IMR-90 (cell line): ENCODE data around the gene KLHL28. TPM values are rescaled to one million over a fixed set of nuclear protein-coding genes. Genes with fewer than 3 reads are reported as not detected.
A peak's percentile ranks its signal among the peaks of the same experiment; 100 is the strongest.

Experiments
- ATAC-seq: fragments of 200-7000 bp; cut with Tn5 transposase; 2 replicates; pipeline ENCODE4 v1.9.1; 2020; ENCODE audit warnings: low read depth, mild to moderate bottlenecking, moderate library complexity
- Bru-seq: library from RNA; stranded (reverse); fragments of 400-500 nt; gene quantifications from one replicate; lab custom pipeline; 2021; lab: Mats Ljungman, UMichigan
- BruChase-seq, 2 experiments: library from RNA; stranded (reverse); fragments of 400-500 nt; gene quantifications; one replicate each; lab custom pipeline; 2021; lab: Mats Ljungman, UMichigan
- BruUV-seq: library from RNA; stranded (reverse); fragments of 400-500 nt; replicated peaks from 2 replicates; lab custom pipeline; 2021; lab: Mats Ljungman, UMichigan
- CTCF ChIA-PET: fragments of 300-600 bp; formaldehyde crosslinking; extraction: SDS; loops from one replicate; lab custom pipeline; 2021; ENCODE audit warnings: antibody characterized with exemption; lab: Yijun Ruan, JAX
- POLR2A ChIA-PET: fragments of 300-600 bp; sonication (Branson Sonifier 250); formaldehyde crosslinking; loops from one replicate; lab custom pipeline; 2022; ENCODE audit warnings: antibody characterized with exemption; ENCODE audit not compliant: unreplicated experiment; lab: Charles Lee
- DNase-seq: peaks from one replicate; pipeline ENCODE4 v3.0.0; 2013
- H2AFZ ChIP-seq: replicated peaks from 2 replicates; pipeline ENCODE3; 2013; ENCODE audit warnings: low read length, mild to moderate bottlenecking; ENCODE audit not compliant: poor library complexity
- H2AK5ac ChIP-seq: 2 replicates; pipeline ENCODE4 v1.6.1; 2013; ENCODE audit warnings: low read depth, low read length, inconsistent platforms
- H2AK9ac ChIP-seq: replicated peaks from 2 replicates; pipeline ENCODE3; 2013; ENCODE audit warnings: mild to moderate bottlenecking, low read depth, low read length, moderate library complexity; ENCODE audit not compliant: poor library complexity
- H2BK120ac ChIP-seq: 2 replicates; pipeline ENCODE4 v1.6.1; 2013; ENCODE audit warnings: low read depth, low read length, inconsistent platforms
- H2BK15ac ChIP-seq: 3 replicates; pipeline ENCODE4 v1.6.1; 2013; ENCODE audit warnings: low read depth, low read length, inconsistent platforms
- H2BK20ac ChIP-seq: 2 replicates; pipeline ENCODE4 v1.6.1; 2013; ENCODE audit warnings: low read depth, mild to moderate bottlenecking, inconsistent platforms, low read length, moderate library complexity
- H2BK5ac ChIP-seq: 2 replicates; pipeline ENCODE4 v1.6.1; 2013; ENCODE audit warnings: mild to moderate bottlenecking, low read depth, low read length, inconsistent platforms; ENCODE audit not compliant: poor library complexity, severe bottlenecking
- H3K14ac ChIP-seq: replicated peaks from 2 replicates; pipeline ENCODE4 v1.6.1; 2013; ENCODE audit warnings: low read depth, low read length, inconsistent platforms
- H3K18ac ChIP-seq: 2 replicates; pipeline ENCODE4 v1.6.1; 2013; ENCODE audit warnings: low read depth, low read length, control low read depth
- H3K23ac ChIP-seq: 2 replicates; pipeline ENCODE4 v1.6.1; 2013; ENCODE audit warnings: low read depth, low read length, inconsistent platforms
- H3K27ac ChIP-seq: 2 replicates; pipeline ENCODE4 v1.5.1; 2013; ENCODE audit warnings: mild to moderate bottlenecking, control low read depth, low read length; ENCODE audit not compliant: insufficient read depth
- H3K27me3 ChIP-seq: 2 replicates; pipeline ENCODE4 v1.6.1; 2013; ENCODE audit warnings: low read length; ENCODE audit not compliant: control insufficient read depth, insufficient read depth
- H3K36me3 ChIP-seq: 2 replicates; pipeline ENCODE4 v1.6.1; 2013; ENCODE audit warnings: low read length, mixed read lengths; ENCODE audit not compliant: control insufficient read depth, insufficient read depth
- H3K4ac ChIP-seq: 2 replicates; pipeline ENCODE4 v1.6.1; 2013; ENCODE audit warnings: low read depth, low read length, inconsistent platforms
- H3K4me1 ChIP-seq: 2 replicates; pipeline ENCODE4 v1.6.1; 2013; ENCODE audit warnings: low read length, mixed read lengths; ENCODE audit not compliant: control insufficient read depth, insufficient read depth
- H3K4me2 ChIP-seq: 2 replicates; pipeline ENCODE4 v1.6.1; 2013; ENCODE audit warnings: low read depth, mild to moderate bottlenecking, control low read depth, low read length, moderate library complexity
- H3K4me3 ChIP-seq: 2 replicates; pipeline ENCODE4 v1.5.1; 2013; ENCODE audit warnings: low read depth, mild to moderate bottlenecking, control low read depth, low read length, moderate library complexity; ENCODE audit not compliant: insufficient read depth
- H3K56ac ChIP-seq: 2 replicates; pipeline ENCODE4 v1.6.1; 2013; ENCODE audit warnings: low read length, inconsistent platforms; ENCODE audit not compliant: insufficient read depth; ENCODE audit errors: extremely low read depth
- H3K79me1 ChIP-seq, 2 experiments: 2 replicates each; pipeline ENCODE4 v1.6.1; 2013; ENCODE audit warnings: low read length in 2 of 2, inconsistent platforms in 1 of 2, low read depth in 1 of 2
- H3K9ac ChIP-seq: 2 replicates; pipeline ENCODE4 v1.6.1; 2013; ENCODE audit warnings: low read depth, low read length, control low read depth
- H3K9me1 ChIP-seq: 2 replicates; pipeline ENCODE4 v1.6.1; 2013; ENCODE audit warnings: low read length, inconsistent platforms; ENCODE audit not compliant: insufficient read depth
- H3K9me3 ChIP-seq: 2 replicates; pipeline ENCODE4 v1.6.1; 2013; ENCODE audit warnings: low read length; ENCODE audit not compliant: control insufficient read depth, insufficient read depth
- H4K20me1 ChIP-seq: 2 replicates; pipeline ENCODE4 v1.6.1; 2013; ENCODE audit warnings: low read length, inconsistent platforms; ENCODE audit not compliant: insufficient read depth
- H4K5ac ChIP-seq: 2 replicates; pipeline ENCODE4 v1.6.1; 2013; ENCODE audit warnings: mild to moderate bottlenecking, low read depth, low read length, control low read depth
- H4K8ac ChIP-seq, 2 experiments: 2 replicates each; pipeline ENCODE4 v1.6.1; 2013; ENCODE audit warnings: low read depth in 2 of 2, low read length in 2 of 2, control low read depth in 1 of 2, inconsistent platforms in 1 of 2
- H4K91ac ChIP-seq: 2 replicates; pipeline ENCODE4 v1.6.1; 2013; ENCODE audit warnings: low read depth, low read length, inconsistent platforms; ENCODE audit not compliant: insufficient read depth
- BHLHE40 ChIP-seq: fragments of 150-350 bp; IDR thresholded peaks from 2 replicates; pipeline ENCODE4 v1.6.1; 2016; ENCODE audit warnings: mild to moderate bottlenecking, low read depth, low read length
- CEBPB ChIP-seq: IDR thresholded peaks from 2 replicates; pipeline ENCODE4 v1.6.1; 2012; ENCODE audit warnings: low read depth, low read length, improper control_type of control experiment
- CHD1 ChIP-seq: IDR thresholded peaks from 2 replicates; pipeline ENCODE4 v1.6.1; 2012; ENCODE audit warnings: low read depth, low read length, improper control_type of control experiment
- FOS ChIP-seq: fragments of 150-350 bp; IDR thresholded peaks from 2 replicates; pipeline ENCODE4 v1.6.1; 2016; ENCODE audit warnings: low read depth, low read length
- MAFK ChIP-seq: IDR thresholded peaks from 2 replicates; pipeline ENCODE4 v1.6.1; 2012; ENCODE audit warnings: low read depth, low read length, improper control_type of control experiment
- MAZ ChIP-seq: IDR thresholded peaks from 2 replicates; pipeline ENCODE4 v1.6.1; 2012; ENCODE audit warnings: low read depth, mild to moderate bottlenecking, low read length, improper control_type of control experiment, moderate library complexity, borderline replicate concordance
- MXI1 ChIP-seq: IDR thresholded peaks from 2 replicates; pipeline ENCODE4 v1.6.1; 2012; ENCODE audit warnings: low read depth, mild to moderate bottlenecking, low read length, moderate library complexity, borderline replicate concordance
- POLR2A ChIP-seq: IDR thresholded peaks from 2 replicates; pipeline ENCODE4 v1.6.1; 2012; ENCODE audit warnings: mild to moderate bottlenecking, low read depth, low read length
- RAD21 ChIP-seq: IDR thresholded peaks from 2 replicates; pipeline ENCODE4 v1.6.1; 2012; ENCODE audit warnings: low read length, improper control_type of control experiment
- RCOR1 ChIP-seq: IDR thresholded peaks from 2 replicates; pipeline ENCODE4 v1.6.1; 2012; ENCODE audit warnings: mild to moderate bottlenecking, low read length, improper control_type of control experiment; ENCODE audit not compliant: insufficient replicate concordance
- SMC3 ChIP-seq: fragments of 150-350 bp; IDR thresholded peaks from 2 replicates; pipeline ENCODE4 v1.6.1; 2016; ENCODE audit warnings: low read depth, mild to moderate bottlenecking, antibody characterized with exemption, low read length, moderate library complexity
- WGBS, 2 experiments: methylation state at CpG; one replicate each; pipeline versions ENCODE4 v1.1.5 to v1.1.7; 2013; ENCODE audit warnings: missing lambda C conversion rate in 2 of 2; ENCODE audit not compliant: insufficient read length in 1 of 2; ENCODE audit errors: extremely low coverage in 2 of 2; 5-methylcytosine and 5-hydroxymethylcytosine counted together
- dilution Hi-C: fragments of 300-500 bp; cut with HindIII; formaldehyde crosslinking; loops from one replicate; pipeline ENCODE4 v1.14.3; 2018; ENCODE audit warnings: low sequenced_read_pairs; ENCODE audit not compliant: unreplicated experiment
- in situ Hi-C: fragments of 300-500 bp; cut with MboI; formaldehyde crosslinking; loops from 3 replicates; pipeline ENCODE4 v1.14.3; 2019; ENCODE audit warnings: low sequenced_read_pairs, inconsistent platforms, mixed read lengths
- intact Hi-C: fragments of 100-400 bp; cut with micrococcal nuclease; formaldehyde crosslinking; loops from 2 replicates; pipeline ENCODE4 v1.10.0; 2022
- long read RNA-seq: library from polyadenylated mRNA; unstranded; transcript quantifications from one replicate; pipeline ENCODE4 v2.0.0, GENCODE V29; 2021; ENCODE audit not compliant: unreplicated experiment
- polyA plus RNA-seq, 3 experiments: library from polyadenylated mRNA; depleted of rRNA; stranded (reverse); fragments of >200 nt; gene quantifications; 2 replicates each; pipeline ENCODE4 v1.2.3, GENCODE V29; 2012; ENCODE audit warnings: low replicate concordance in 1 of 3
- total RNA-seq: library from RNA; depleted of rRNA; stranded (reverse); fragments of >200 nt; gene quantifications from 2 replicates; pipeline ENCODE4 v1.2.3, GENCODE V29; 2012; rRNA removed
- TF ChIP-seq, protein P1 (sequence below): fragments of 150-350 bp; IDR thresholded peaks from 2 replicates; pipeline ENCODE4 v1.6.1; 2017; ENCODE audit warnings: mild to moderate bottlenecking, antibody characterized with exemption, low read length, low read depth

Gene KLHL28, protein sequence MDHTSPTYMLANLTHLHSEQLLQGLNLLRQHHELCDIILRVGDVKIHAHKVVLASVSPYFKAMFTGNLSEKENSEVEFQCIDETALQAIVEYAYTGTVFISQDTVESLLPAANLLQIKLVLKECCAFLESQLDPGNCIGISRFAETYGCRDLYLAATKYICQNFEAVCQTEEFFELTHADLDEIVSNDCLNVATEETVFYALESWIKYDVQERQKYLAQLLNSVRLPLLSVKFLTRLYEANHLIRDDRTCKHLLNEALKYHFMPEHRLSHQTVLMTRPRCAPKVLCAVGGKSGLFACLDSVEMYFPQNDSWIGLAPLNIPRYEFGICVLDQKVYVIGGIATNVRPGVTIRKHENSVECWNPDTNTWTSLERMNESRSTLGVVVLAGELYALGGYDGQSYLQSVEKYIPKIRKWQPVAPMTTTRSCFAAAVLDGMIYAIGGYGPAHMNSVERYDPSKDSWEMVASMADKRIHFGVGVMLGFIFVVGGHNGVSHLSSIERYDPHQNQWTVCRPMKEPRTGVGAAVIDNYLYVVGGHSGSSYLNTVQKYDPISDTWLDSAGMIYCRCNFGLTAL
- total RNA-seq, result 7.7 and 11.4 TPM in 2 replicates
- 2.5 and 2.9 TPM in 2 replicates for polyA plus RNA-seq (2012; rRNA removed)
- polyA plus RNA-seq (2012; cell fraction: cytosol; rRNA removed), result 0.67 and 1.2 TPM in 2 replicates
- 0.92 and 3.3 TPM in 2 replicates for polyA plus RNA-seq (2012; cell fraction: nucleus; rRNA removed; ENCODE audit: low replicate concordance)
- percentile 72 among the genes with signal in this experiment for Bru-seq, nascent RNA
- BruChase-seq, experiment 1, labeled RNA remaining after a 6-hour chase, result percentile 61 among the genes with signal in this experiment
- percentile 70 among the genes with signal in this experiment for BruChase-seq, experiment 2, labeled RNA remaining after a 2-hour chase
- long read RNA-seq, full-length matches to known transcripts, result 2 of 4 reads
- long read RNA-seq, partial matches to known transcripts, result 0 of 4 reads
- long read RNA-seq, other reads (novel, unspliced or antisense), result 2 of 4 reads

GRCh38 chr14:44961554-44962333, at the start of gene KLHL28, which contains the start of gene TOGARAM1:
TSS of gene KLHL28 (minus strand) at chr14:44961947. CDS start at chr14:44945928, 16,019 bp downstream.
TSS of gene TOGARAM1 (plus strand) at chr14:44962190. CDS start at chr14:44962422, 232 bp downstream.
- Histone ChIP-seq H3K9me3 (no peaks in the 10 kb centered on the region), H4K20me1 (peaks cover 15% of the 10 kb centered on the region), H3K18ac (peak within 1 kb of the TSS; percentile 30), H3K4me1 (peaks cover 2% of the 10 kb centered on the region; the same call in 1 of the 2 replicates), H2AFZ (peak within 1 kb of the TSS; percentile 97), H3K23ac (peak within 1 kb of the TSS; percentile 89), H4K8ac (peak within 1 kb of the TSS; percentile 5 to 77; a peak in 2 of 4 replicates), H3K4me2 (peak within 1 kb of the TSS; percentile 93), H2BK15ac (no peak within 1 kb of the TSS), H3K9me1 (no peaks in the 10 kb centered on the region), H2BK5ac (peak within 1 kb of the TSS; percentile 77), H4K91ac (peak within 1 kb of the TSS; percentile 53), H3K27ac (peak within 1 kb of the TSS; percentile 65), H3K4me3 (peak within 1 kb of the TSS; percentile 68), H3K79me1 (peaks cover 10 to 36% of the 10 kb centered on the region in 2 experiments), H3K14ac (peak within 1 kb of the TSS; percentile 88), H2BK120ac (peak within 1 kb of the TSS; percentile 44), H2AK5ac (peak within 1 kb of the TSS; percentile 44; the same call in 1 of the 2 replicates), H3K27me3 (no peaks in the 10 kb centered on the region), H2BK20ac (no peak within 1 kb of the TSS), H4K5ac (peak within 1 kb of the TSS; percentile 50), H2AK9ac (peak within 1 kb of the TSS; percentile 75), H3K56ac (peak within 1 kb of the TSS; percentile 69), H3K36me3 (no peaks in the 10 kb centered on the region), H3K9ac (peak within 1 kb of the TSS; percentile 82), H3K4ac (peak within 1 kb of the TSS; percentile 73)
- TSS peak; percentile 84 for BruUV-seq
- peak; percentile 100 for DNase-seq
- POLR2A ChIA-PET, result no interaction called here
- intact Hi-C loops, result loop anchor here (1.0 to 5.0 kb wide), 5 partner anchors 63 to 306 kb away; partner anchors contain the start of genes FANCM and MIS18BP1
- CTCF ChIA-PET, result no interaction called here
- peak; percentile 88 for ATAC-seq
- in situ Hi-C loops, result loop anchor here (10.0 kb wide), 1 partner anchor 173 kb away; the partner anchor contains the start of genes FANCM and FKBP3
- 0% methylated on average over 14 of the region's 37 CpGs; no CpG with 5 or more reads in 1 of the 2 experiments for WGBS, 2 experiments
- dilution Hi-C loops, result no loop called here
- TF ChIP-seq MAZ (peak; percentile 94), CHD1 (0 out of 2 replicates have a peak, but pooled peaks have one; percentile 79), MXI1 (0 out of 2 replicates have a peak, but pooled peaks have one; percentile 13), CEBPB (0 out of 2 replicates have a peak, but pooled peaks have one; percentile 37), SMC3 (no peak), MAFK (0 out of 2 replicates have a peak, but pooled peaks have one; percentile 4), RCOR1 (no peak), BHLHE40 (peak; percentile 47; the same call in 1 of the 2 replicates), POLR2A (peak; percentile 93), RAD21 (no peak), FOS (0 out of 2 replicates have a peak, but pooled peaks have one; percentile 9)
- TF ChIP-seq, protein P1, sequence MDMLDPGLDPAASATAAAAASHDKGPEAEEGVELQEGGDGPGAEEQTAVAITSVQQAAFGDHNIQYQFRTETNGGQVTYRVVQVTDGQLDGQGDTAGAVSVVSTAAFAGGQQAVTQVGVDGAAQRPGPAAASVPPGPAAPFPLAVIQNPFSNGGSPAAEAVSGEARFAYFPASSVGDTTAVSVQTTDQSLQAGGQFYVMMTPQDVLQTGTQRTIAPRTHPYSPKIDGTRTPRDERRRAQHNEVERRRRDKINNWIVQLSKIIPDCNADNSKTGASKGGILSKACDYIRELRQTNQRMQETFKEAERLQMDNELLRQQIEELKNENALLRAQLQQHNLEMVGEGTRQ, result peak; percentile 99
